Nephron progenitor cell (in vitro differentiated cells): Measurements from ENCODE around the gene APOL4.
A peak's percentile ranks its signal among the peaks of the same experiment; 100 is the strongest.

ENCODE experiments used
- DNase-seq: peaks from one replicate; pipeline ENCODE4 v3.0.0; 2021
- H3K27ac Mint-ChIP-seq: 2 replicates; pipeline ENCODE4 v1.8.0; 2021; ENCODE audit warnings: mild to moderate bottlenecking, moderate library complexity, mixed read lengths
- H3K27me3 Mint-ChIP-seq: 2 replicates; pipeline ENCODE4 v1.8.0; 2021; ENCODE audit warnings: mild to moderate bottlenecking, low read depth, mixed read lengths; ENCODE audit not compliant: poor library complexity
- H3K36me3 Mint-ChIP-seq: 2 replicates; pipeline ENCODE4 v1.8.0; 2021; ENCODE audit warnings: low read depth, mixed read lengths
- H3K4me1 Mint-ChIP-seq: 2 replicates; pipeline ENCODE4 v1.8.0; 2021; ENCODE audit warnings: mixed read lengths
- H3K4me3 Mint-ChIP-seq: 2 replicates; pipeline ENCODE4 v1.8.0; 2021; ENCODE audit warnings: mild to moderate bottlenecking, moderate library complexity, mixed read lengths
- H3K9me3 Mint-ChIP-seq: 2 replicates; pipeline ENCODE4 v1.8.0; 2021; ENCODE audit warnings: mild to moderate bottlenecking, moderate library complexity, mixed read lengths
- TF ChIP-seq, protein P1 (sequence below): fragments of 200-600 bp; sonication (generic); IDR thresholded peaks from 2 replicates; pipeline ENCODE4 v1.5.0; 2021; ENCODE audit warnings: antibody characterized with exemption

The APOL4 gene

GRCh38 chr22:36237462-36238372, 36.1 kb upstream of the APOL4 start:
- Mint-ChIP-seq H3K27ac (no peak overlapping the region), H3K9me3 (peaks cover 27% of the 10 kb centered on the region), H3K4me3 (peak overlapping the region; percentile 17), H3K27me3 (peaks cover 17% of the 10 kb centered on the region), H3K4me1 (peaks cover 40% of the 10 kb centered on the region), H3K36me3 (peaks cover 20% of the 10 kb centered on the region)
- no peak for DNase-seq
- TF ChIP-seq, protein P1, sequence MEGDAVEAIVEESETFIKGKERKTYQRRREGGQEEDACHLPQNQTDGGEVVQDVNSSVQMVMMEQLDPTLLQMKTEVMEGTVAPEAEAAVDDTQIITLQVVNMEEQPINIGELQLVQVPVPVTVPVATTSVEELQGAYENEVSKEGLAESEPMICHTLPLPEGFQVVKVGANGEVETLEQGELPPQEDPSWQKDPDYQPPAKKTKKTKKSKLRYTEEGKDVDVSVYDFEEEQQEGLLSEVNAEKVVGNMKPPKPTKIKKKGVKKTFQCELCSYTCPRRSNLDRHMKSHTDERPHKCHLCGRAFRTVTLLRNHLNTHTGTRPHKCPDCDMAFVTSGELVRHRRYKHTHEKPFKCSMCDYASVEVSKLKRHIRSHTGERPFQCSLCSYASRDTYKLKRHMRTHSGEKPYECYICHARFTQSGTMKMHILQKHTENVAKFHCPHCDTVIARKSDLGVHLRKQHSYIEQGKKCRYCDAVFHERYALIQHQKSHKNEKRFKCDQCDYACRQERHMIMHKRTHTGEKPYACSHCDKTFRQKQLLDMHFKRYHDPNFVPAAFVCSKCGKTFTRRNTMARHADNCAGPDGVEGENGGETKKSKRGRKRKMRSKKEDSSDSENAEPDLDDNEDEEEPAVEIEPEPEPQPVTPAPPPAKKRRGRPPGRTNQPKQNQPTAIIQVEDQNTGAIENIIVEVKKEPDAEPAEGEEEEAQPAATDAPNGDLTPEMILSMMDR, result no peak

- TF ChIP-seq, protein P1, result no peak
- H3K27me3 Mint-ChIP-seq, result peaks cover 13% of the 10 kb centered on the region
- H3K4me1 Mint-ChIP-seq, result peaks cover 44% of the 10 kb centered on the region
- no peak overlapping the region for H3K27ac Mint-ChIP-seq
- H3K36me3 Mint-ChIP-seq, result peaks cover 26% of the 10 kb centered on the region
- peaks cover 18% of the 10 kb centered on the region for H3K9me3 Mint-ChIP-seq
- H3K4me3 Mint-ChIP-seq, result no peak overlapping the region
- DNase-seq, result no peak
These were observed 35.0 kb upstream of the APOL4 start for GRCh38 chr22:36236388-36237319.

DNA sequence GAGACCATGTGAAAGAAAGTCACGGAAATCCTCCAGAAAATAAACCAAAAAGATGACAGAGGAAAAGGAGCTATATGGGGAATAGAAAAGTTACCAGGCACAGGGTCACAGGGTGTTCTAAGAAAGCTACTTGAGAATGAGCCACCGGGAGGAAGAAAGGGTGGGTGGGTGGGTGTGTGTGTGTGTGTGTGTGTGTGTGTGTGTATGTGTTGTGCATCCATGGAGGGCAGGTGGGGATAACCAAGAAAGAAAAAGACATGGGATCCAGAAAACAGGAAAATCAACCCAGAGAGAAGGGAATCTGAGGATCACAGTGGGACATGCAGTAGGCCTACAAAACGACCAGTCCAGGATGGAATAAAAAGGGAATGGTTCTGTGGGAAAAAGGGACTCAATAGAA, 34.0 kb upstream of the APOL4 start:
- H3K9me3 Mint-ChIP-seq, result peaks cover 10% of the 10 kb centered on the region
- no peak overlapping the region for H3K4me3 Mint-ChIP-seq
- H3K4me1 Mint-ChIP-seq, result peaks cover 44% of the 10 kb centered on the region

GRCh38 chr22:36234919-36235318, 33.3 kb upstream of the APOL4 start:
- peaks cover 13% of the 10 kb centered on the region for H3K27me3 Mint-ChIP-seq
- DNase-seq, result no peak
- H3K36me3 Mint-ChIP-seq, result peaks cover 26% of the 10 kb centered on the region
- H3K4me1 Mint-ChIP-seq, result peaks cover 41% of the 10 kb centered on the region
- H3K4me3 Mint-ChIP-seq, result no peak overlapping the region
- peaks cover 10% of the 10 kb centered on the region for H3K9me3 Mint-ChIP-seq
- H3K27ac Mint-ChIP-seq, result no peak overlapping the region
- TF ChIP-seq, protein P1, result no peak

More for the DNA sequence above, 34.0 kb upstream of the APOL4 start:
- no peak for DNase-seq
- TF ChIP-seq, protein P1, result no peak
- H3K36me3 Mint-ChIP-seq, result peaks cover 26% of the 10 kb centered on the region
- H3K27ac Mint-ChIP-seq, result peak overlapping the region; percentile 5
- H3K27me3 Mint-ChIP-seq, result peaks cover 13% of the 10 kb centered on the region

DNA sequence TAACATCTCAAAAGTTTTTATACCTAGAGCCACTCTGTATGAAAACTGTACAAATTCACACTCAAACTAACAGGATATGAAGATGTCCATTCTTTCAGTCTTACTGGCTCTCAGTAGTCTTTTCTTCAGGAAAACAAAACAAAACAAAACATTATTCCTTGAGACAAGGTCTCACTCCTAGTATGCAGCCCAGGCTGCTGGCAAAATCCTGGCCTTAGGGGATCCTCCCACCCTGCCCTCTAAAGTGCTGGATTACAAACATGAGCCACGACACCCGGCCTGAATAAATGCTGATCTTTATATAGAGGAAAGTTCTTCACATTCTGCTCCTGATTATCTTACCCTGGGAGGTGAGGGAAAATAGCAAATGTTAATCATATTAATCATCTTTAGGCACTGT, 32.6 kb upstream of the APOL4 start:
- Mint-ChIP-seq H3K27ac (no peak overlapping the region), H3K27me3 (peaks cover 10% of the 10 kb centered on the region), H3K4me3 (no peak overlapping the region), H3K4me1 (peaks cover 39% of the 10 kb centered on the region), H3K9me3 (peaks cover 10% of the 10 kb centered on the region), H3K36me3 (peaks cover 26% of the 10 kb centered on the region)
- no peak for DNase-seq
- TF ChIP-seq, protein P1, result no peak
